Measurements from ENCODE around the gene TUB. TPM values are rescaled to one million over a fixed set of nuclear protein-coding genes. Genes with fewer than 3 reads are reported as not detected.

TUB gene
- polyA plus RNA-seq, 3 donors = not detected

- 85% methylated on average over 2 of the region's 4 CpGs for WGBS (ENCODE audit: insufficient coverage)
- H3K4me1 ChIP-seq (ENCODE audit: control insufficient read depth in 1 of 2, insufficient read depth in 2 of 2, low read length in 2 of 2) = no peaks in the 10 kb centered on the region
Measured at GRCh38 chr11:8040261-8040920, 40.6 kb upstream of the TUB start.

GRCh38 chr11:8040921-8041285 is 40.1 kb upstream of the TUB start:
- H3K4me3 ChIP-seq (replicated peaks in 1 of 3; ENCODE audit: low read depth in 2 of 3, low read length in 3 of 3) = no peak overlapping the region
- H3K4me2 ChIP-seq (replicated peaks; ENCODE audit: extremely low read depth, low read length, poor library complexity, severe bottlenecking) = no peak overlapping the region
- no peak for TF ChIP-seq CTCF (IDR thresholded peaks at IDR 0.05)
- H3K27ac ChIP-seq (ENCODE audit: low read depth in 1 of 2, low read length in 2 of 2) = no peak overlapping the region
- H4K20me1 ChIP-seq (ENCODE audit: insufficient read depth, low read length) = no peaks in the 10 kb centered on the region
- no peaks in the 10 kb centered on the region for H3K79me2 ChIP-seq (ENCODE audit: insufficient read depth, low read length)
- Mint-ChIP-seq H3K9me3 (no peaks in the 10 kb centered on the region), H3K4me1 (no peaks in the 10 kb centered on the region), H3K27me3 (ENCODE audit: low read depth in 3 of 3) (peaks cover 10 to 12% (median 11%) of the 10 kb centered on the region in 3 donors), H3K4me3 (no peak overlapping the region), H3K27ac (no peak overlapping the region), H3K36me3 (no peaks in the 10 kb centered on the region)
- H3K4me1 ChIP-seq (ENCODE audit: control insufficient read depth in 1 of 2, insufficient read depth in 2 of 2, low read length in 2 of 2) = no peaks in the 10 kb centered on the region
- no peak for DNase-seq
- H3K36me3 ChIP-seq (replicated peaks in 1 of 2; ENCODE audit: control insufficient read depth in 1 of 2, insufficient read depth in 2 of 2, low read length in 2 of 2) = no peaks in the 10 kb centered on the region
- peaks cover 0 to 7% of the 10 kb centered on the region in 2 donors for H3K27me3 ChIP-seq (ENCODE audit: control insufficient read depth in 2 of 2, insufficient read depth in 2 of 2, low read length in 2 of 2)
- no peak overlapping the region for H3K9ac ChIP-seq (ENCODE audit: insufficient read depth, low read length, poor library complexity, severe bottlenecking)
- intact Hi-C loops (cut with micrococcal nuclease) = no loop called here
- 95% methylated on average over 2 of the region's 2 CpGs for whole genome bisulfite sequencing (ENCODE audit: insufficient coverage)
- no peaks in the 10 kb centered on the region for H3K9me3 ChIP-seq (replicated peaks in 1 of 2; ENCODE audit: control insufficient read depth in 1 of 2, insufficient read depth in 1 of 2, low read length in 2 of 2)
- no peak overlapping the region for H2AFZ ChIP-seq (ENCODE audit: insufficient read depth, low read depth, low read length, poor library complexity, severe bottlenecking)

More at GRCh38 chr11:8040261-8040920, 40.6 kb upstream of the TUB start:
- Histone ChIP-seq H2AFZ (ENCODE audit: insufficient read depth, low read depth, low read length, poor library complexity, severe bottlenecking) (no peak overlapping the region), H3K9ac (ENCODE audit: insufficient read depth, low read length, poor library complexity, severe bottlenecking) (no peak overlapping the region), H3K36me3 (replicated peaks in 1 of 2; ENCODE audit: control insufficient read depth in 1 of 2, insufficient read depth in 2 of 2, low read length in 2 of 2) (no peaks in the 10 kb centered on the region), H3K79me2 (ENCODE audit: insufficient read depth, low read length) (no peaks in the 10 kb centered on the region), H3K4me3 (replicated peaks in 1 of 3; ENCODE audit: low read depth in 2 of 3, low read length in 3 of 3) (no peak overlapping the region), H3K27me3 (ENCODE audit: control insufficient read depth in 2 of 2, insufficient read depth in 2 of 2, low read length in 2 of 2) (peaks cover 0 to 4% of the 10 kb centered on the region in 2 donors), H3K27ac (ENCODE audit: low read depth in 1 of 2, low read length in 2 of 2) (no peak overlapping the region), H3K4me2 (replicated peaks; ENCODE audit: extremely low read depth, low read length, poor library complexity, severe bottlenecking) (no peak overlapping the region), H3K9me3 (replicated peaks in 1 of 2; ENCODE audit: control insufficient read depth in 1 of 2, insufficient read depth in 1 of 2, low read length in 2 of 2) (no peaks in the 10 kb centered on the region), H4K20me1 (ENCODE audit: insufficient read depth, low read length) (no peaks in the 10 kb centered on the region)
- no peak overlapping the region for H3K27ac Mint-ChIP-seq
- no peak overlapping the region for H3K4me3 Mint-ChIP-seq
- intact Hi-C loops (cut with micrococcal nuclease) = no loop called here
- H3K9me3 Mint-ChIP-seq = no peaks in the 10 kb centered on the region
- H3K27me3 Mint-ChIP-seq (ENCODE audit: low read depth in 3 of 3) = peaks cover 9 to 12% (median 10%) of the 10 kb centered on the region in 3 donors
- no peak for DNase-seq
- TF ChIP-seq CTCF (IDR thresholded peaks at IDR 0.05) = no peak
- no peaks in the 10 kb centered on the region for H3K4me1 Mint-ChIP-seq
- H3K36me3 Mint-ChIP-seq = no peaks in the 10 kb centered on the region

Measured in CD14-positive monocyte (primary cell).